DMS153 (cell line): ENCODE measurements around the gene HNRNPUL2.

Source experiments
- DNase-seq: peaks from one replicate; lab custom pipeline; 2025; lab: John Stamatoyannopoulos, UW

Gene HNRNPUL2

GRCh38 chr11:62666259-62666926 is 60.9 kb downstream of the HNRNPUL2 start:
- DNase-seq = no peak

- DNase-seq = peak; percentile 18
Observed at GRCh38 chr11:62665599-62666258, 61.5 kb downstream of the HNRNPUL2 start.

GRCh38 chr11:62665075-62665598 is 62.1 kb downstream of the HNRNPUL2 start, which contains the start of the genes C11orf98 and CSKMT:
Gene C11orf98, minus strand, starts transcription at chr11:62665210. Its CDS starts 41 bp downstream, at chr11:62665169.
Gene CSKMT, plus strand, starts transcription at chr11:62665312. Its CDS starts 568 bp downstream, at chr11:62665880.
- peak; percentile 80 for DNase-seq

GRCh38 chr11:62664405-62665074 is 62.7 kb downstream of the HNRNPUL2 start:
- peak; percentile 30 for DNase-seq
